Coronary artery (tissue), 2 donors: Measurements from ENCODE around the gene ZNF184.

Experiments used
- DNase-seq: peaks from one replicate; pipeline ENCODE4 v3.0.0-alpha.2; 2017; ENCODE audit warnings: low spot score
- H3K27ac ChIP-seq, 2 donors: fragments of 200-600 bp; sonication (generic); one replicate each; pipeline ENCODE4 v1.5.1; 2016 to 2019
- H3K4me3 ChIP-seq: fragments of 200-600 bp; sonication (generic); 2 replicates; pipeline ENCODE4 v1.5.1; 2016; ENCODE audit warnings: mild to moderate bottlenecking, moderate library complexity
- CTCF ChIP-seq: fragments of 200-600 bp; sonication (generic); IDR thresholded peaks from one replicate; pipeline ENCODE4 v1.5.1; 2019; ENCODE audit warnings: antibody characterized with exemption

The ZNF184 gene

GRCh38 chr6:27495386-27496135 lies 22.7 kb upstream of the ZNF184 start:
- DNase-seq = no peak

DNA sequence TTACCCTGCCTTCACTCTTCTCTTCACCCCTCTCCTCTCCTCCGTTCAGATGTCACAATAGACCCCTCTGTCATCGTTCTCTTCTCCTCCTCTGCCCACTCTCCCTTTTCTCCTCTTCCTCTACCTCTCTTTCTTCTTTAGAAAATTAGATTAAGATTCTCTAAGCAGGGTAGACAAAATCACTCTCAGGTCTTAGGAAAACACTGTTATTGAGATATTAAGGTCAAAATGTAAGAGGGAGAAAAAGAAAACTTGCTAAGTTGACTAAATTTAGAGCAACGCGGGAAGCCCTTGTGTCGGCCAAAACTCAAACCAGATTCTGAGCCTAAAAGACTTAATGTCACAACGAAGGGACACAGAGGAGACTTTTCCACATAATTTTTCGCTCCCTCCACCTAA lies 22.1 kb upstream of the ZNF184 start:
- Histone ChIP-seq H3K27ac (peak overlapping the region; percentile 36 to 50), H3K4me3 (peak overlapping the region; percentile 69)
- DNase-seq = no peak
- no peak for TF ChIP-seq CTCF

More at GRCh38 chr6:27495386-27496135, 22.7 kb upstream of the ZNF184 start:
- no peak for TF ChIP-seq CTCF
- H3K4me3 ChIP-seq = peak overlapping the region; percentile 69
- peak overlapping the region; percentile 36 to 50 for H3K27ac ChIP-seq

- Histone ChIP-seq H3K4me3 (no peak overlapping the region), H3K27ac (no peak overlapping the region)
- DNase-seq = no peak
- no peak for TF ChIP-seq CTCF
Measured at GRCh38 chr6:27494103-27494502, 21.2 kb upstream of the ZNF184 start.

DNA sequence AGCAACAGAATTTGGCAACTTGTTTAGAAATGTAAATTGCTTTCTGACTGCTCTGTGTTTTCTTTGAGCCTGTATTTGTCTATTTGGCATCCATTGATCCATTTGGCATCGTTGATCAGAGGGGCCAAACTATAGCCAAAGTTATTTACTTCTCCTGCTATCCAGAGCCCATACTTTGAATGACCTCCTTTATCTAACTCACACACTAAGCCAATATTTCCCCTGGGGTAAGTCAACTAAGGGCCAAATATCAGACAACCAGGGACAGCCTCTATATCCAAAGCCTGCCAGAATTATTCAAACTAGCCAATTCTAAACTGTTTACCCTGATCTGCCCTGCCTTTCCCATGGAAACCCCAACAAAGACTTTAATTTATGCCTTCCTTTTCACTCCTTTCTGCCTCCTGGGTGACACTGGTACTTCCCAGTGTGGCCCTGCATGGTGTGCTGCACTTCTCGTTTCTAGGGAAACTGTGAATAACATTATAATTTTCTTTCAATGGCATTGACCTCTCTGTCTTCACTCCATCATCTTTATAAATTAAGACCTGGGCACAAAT lies 19.8 kb upstream of the ZNF184 start:
- no peak for DNase-seq
- no peak for TF ChIP-seq CTCF
- no peak overlapping the region for H3K4me3 ChIP-seq
- H3K27ac ChIP-seq = no peak overlapping the region

GRCh38 chr6:27479319-27480182 lies 6.6 kb upstream of the ZNF184 start:
- H3K27ac ChIP-seq = peak overlapping the region; percentile 93 to 99
- TF ChIP-seq CTCF = no peak
- peak; percentile 91 for DNase-seq

DNA sequence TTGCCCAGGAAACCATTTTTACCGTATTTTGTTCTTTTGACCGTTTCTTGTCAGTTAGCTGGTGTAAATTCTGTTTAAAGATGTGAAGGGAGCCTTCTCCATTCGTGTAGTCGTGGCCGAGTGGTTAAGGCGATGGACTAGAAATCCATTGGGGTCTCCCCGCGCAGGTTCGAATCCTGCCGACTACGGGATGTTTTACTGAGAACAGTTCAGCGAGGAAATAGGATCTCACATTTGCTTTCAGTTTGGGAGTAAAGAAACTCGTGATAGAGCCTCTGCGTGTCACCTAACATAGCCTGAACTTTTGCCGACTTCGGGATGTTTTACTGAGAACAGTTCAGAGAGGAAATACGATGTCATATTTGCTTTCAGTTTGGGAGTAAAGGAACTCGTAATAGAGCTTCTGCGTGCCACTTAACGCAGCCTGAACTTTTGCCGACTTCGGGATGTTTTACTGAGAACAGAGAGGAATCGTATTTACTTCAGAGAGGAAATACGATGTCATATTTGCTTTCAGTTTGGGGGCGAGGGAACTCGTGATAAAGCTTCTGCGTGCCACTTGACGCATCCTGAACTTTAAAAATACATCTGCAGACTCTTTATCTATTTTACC lies 5.9 kb upstream of the ZNF184 start:
- Histone ChIP-seq H3K27ac (peak overlapping the region; percentile 93 to 99), H3K4me3 (peak overlapping the region; percentile 76)
- no peak for TF ChIP-seq CTCF
- DNase-seq = peak; percentile 89

More at GRCh38 chr6:27479319-27480182, 6.6 kb upstream of the ZNF184 start:
- peak overlapping the region; percentile 76 for H3K4me3 ChIP-seq
